Islet precursor cell (in vitro differentiated cells): ENCODE results near the gene HBD.
"Not testable (repeated sequence)": the region's sequence is repeated elsewhere in the genome, so short reads cannot be mapped to it uniquely, and the experiment has no call there.

Source experiments
- DNase-seq: peaks from one replicate; pipeline ENCODE4 v3.0.0-alpha.2; 2018

The HBD gene

DNA sequence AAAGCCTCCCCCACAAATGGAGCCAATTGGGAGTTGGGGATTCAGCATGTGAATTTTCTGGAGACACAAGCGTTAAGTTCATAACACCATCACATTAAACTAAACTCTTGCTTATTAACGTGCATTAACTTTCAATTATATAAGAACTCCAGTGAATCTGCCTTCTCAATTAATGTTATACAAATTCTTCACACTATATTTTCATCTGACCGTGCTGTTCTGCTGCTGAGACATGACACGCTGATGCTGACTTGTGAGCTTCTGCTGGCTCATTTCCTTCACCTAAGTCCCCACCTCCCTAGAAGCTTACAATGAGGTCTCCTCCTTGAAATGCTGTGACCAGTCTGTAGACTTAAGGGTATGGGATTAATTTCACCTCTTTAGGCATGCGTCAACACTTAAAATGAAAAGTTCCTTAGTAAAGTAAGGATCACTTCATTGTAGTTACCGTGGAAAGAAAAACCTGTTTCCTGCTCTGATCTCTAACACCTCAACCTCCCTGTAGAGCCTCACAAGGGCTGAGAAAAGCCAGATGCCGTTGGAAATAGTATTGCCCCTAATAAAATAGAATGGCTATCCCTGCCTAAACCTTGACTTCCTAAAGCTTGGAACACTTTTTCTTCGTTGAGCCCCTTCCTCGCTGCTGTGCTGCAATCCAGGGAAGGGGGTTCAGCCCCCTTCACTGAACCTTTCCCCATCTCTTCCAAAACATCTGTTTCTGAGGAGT, 18.1 kb upstream of the HBD start:
- DNase-seq = no peak

DNA sequence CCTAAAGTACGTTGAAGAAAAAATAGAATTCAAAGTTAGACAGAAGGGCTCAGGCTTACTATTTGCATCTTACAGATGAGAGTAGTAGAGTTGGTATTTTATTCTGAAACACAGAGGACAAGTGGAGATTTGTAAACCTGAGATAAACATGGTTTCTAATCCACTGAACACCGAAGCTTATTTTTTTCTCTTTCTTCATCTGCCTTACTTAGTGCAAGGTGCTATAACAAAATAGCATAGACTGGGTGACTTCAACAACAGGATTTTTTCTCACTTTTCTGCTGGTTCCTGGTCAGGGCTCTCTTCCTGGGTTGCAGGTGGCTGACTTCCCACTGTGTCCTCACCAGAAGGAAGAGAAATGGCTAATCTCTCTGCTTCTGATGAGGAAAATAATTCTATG, 17.5 kb upstream of the HBD start:
- no peak for DNase-seq

DNA sequence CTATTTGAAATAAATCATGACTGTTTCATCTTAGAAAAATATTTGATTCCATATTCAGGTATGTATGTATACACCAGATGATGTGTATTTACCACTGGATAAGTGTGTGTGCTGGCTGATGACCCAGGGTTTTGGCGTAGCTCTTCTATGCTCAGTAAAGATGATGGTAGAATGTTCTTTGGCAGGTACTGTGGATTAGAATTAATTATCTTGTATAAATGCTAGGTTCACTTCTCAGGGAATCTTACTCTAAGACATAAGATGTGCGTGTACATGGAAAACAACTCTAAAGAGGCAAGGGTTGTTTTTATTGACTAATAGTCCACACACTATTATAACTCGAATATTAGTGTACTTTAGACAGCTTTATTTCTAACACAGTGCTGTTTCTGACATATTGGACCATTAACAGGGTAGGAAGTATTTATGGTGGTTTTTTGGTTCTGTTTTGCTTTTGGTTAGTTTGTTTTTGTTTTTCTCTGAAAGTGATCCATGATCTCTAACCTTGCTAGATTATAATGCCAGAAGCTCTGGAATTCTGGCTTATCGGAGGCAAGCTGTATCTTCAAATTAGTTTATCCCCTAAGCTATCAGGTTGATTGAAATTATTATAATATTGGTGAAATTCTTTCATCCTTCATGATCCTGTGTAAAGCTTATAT, 16.4 kb upstream of the HBD start:
- DNase-seq = no peak

DNA sequence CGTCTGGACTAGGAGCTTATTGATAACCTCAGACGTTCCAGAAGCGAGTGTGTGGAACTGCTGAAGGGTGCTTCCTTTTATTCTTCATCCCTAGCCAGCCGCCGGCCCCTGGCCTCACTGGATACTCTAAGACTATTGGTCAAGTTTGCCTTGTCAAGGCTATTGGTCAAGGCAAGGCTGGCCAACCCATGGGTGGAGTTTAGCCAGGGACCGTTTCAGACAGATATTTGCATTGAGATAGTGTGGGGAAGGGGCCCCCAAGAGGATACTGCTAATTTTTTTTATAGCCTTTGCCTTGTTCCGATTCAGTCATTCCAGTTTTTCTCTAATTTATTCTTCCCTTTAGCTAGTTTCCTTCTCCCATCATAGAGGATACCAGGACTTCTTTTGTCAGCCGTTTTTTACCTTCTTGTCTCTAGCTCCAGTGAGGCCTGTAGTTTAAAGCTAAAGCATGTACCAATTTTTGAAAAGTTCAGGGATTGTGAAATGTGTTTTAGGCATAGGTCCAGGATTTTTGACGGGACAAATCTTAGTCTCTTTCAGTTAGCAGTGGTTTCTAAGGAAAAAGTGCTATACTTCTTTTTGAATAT, 15.6 kb upstream of the HBD start, which contains the start of gene HBG1:
TSS of gene HBG1 (minus strand) at position 51 of the 590 bp plus-strand sequence. CDS start 53 bp downstream, outside the sequence.
- DNase-seq = not testable (repeated sequence)

DNA sequence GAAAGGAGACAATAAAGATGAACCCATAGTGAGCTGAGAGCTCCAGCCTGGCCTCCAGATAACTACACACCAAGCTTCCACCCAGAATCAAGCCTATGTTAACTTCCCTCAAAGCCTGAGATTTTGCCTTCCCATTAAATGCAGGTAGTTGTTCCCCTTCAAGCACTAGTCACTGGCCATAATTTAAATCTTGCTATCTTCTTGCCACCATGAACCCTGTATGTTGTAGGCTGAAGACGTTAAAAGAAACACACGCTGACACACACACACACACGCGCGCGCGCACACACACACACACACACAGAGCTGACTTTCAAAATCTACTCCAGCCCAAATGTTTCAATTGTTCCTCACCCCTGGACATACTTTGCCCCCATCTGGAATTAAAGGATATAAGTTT, 14.2 kb upstream of the HBD start:
- not testable (repeated sequence) for DNase-seq

DNA sequence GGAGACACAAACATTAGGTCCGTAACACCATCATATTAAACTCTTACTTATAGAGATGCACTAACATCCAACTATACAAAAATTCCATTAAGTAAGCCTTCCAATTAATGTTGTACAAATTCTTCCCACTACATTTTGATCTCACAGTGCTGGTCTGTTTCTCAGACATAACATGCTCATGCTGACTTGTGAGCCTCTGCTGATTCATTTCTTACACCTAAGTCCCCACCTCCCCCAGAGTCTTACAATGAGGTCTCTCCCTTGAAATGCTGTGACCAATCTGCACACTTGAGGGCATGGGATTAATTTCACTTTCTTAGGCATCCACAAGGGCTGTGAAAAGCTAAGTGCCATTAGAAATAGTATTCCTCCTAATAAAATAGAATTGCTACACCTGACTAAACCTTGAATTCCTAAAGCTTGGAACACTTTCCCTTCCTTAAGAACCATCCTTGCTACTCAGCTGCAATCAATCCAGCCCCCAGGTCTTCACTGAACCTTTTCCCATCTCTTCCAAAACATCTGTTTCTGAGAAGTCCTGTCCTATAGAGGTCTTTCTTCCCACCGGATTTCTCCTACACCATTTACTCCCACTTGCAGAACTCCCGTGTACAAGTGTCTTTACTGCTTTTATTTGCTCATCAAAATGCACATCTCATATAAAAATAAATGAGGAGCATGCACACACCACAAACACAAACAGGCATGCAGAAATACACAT, 13.3 kb upstream of the HBD start:
- DNase-seq = no peak

DNA sequence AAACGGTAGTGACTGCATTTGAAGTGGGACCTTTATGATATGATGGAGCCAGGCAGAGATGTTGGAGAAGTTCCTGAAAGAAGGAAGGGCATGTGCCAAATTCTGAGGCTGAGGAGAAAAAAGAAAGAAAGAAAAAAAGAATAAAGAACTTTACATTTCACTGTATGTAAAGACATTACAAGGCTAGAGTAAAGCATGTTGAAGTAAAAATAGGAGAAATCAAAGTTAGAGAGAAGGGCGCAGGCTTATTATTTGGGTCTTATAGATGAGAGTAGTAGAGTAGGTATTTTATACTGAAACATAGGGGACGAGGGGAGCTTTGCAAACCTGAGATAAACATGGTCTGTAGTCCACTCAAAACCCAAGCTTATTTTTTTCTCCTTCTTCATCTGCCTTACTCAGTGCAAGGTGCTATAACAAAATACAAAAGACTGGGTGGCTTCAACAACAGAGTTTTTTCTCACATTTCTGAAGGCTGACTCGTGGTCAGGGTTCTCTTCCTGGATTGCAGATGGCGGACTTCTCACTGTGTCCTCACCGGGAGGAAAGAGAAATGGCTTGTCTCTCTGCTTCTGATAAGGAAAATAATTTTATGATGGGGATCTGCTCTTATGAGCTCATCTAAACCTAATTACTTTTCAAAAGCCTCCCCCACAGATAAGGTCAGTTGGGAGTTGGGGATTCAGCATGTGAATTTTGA, 12.6 kb upstream of the HBD start:
- no peak for DNase-seq

DNA sequence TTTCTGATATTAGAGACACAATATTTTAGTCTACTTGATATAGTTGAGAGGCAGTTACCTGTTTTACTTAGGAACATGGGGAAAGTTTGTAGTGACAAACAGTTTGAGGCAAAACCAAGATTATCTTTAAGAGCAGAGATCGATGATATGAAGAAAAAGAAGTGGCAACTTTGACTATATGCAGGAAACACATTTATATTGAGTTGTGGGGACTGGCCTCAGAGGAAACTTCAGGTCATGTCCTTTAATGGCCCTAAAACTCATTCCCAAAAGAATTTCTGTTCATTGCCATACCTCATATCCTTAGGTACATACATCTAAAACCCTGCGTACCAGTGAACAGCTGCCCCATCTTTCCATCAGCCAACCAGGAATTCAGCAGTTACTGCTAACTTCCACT, 10.9 kb upstream of the HBD start:
- DNase-seq = no peak

DNA sequence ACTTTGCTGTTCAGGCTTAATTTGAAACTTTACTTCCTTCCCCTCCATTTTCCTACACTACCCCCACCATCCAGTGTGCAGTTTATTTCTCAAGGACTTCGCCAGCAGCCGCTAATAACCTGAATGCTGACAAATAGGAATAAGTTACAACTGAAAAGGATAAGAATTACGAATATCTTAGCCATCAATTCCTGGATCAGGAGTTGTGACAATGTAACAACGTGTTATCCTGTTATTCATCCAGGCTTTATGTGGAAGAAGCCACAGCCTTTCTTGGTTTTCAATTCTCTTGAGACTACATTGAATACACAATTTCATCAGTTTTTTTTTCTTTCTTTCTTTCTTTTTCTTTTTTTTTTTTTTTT, 9.5 kb upstream of the HBD start:
- DNase-seq = no peak

DNA sequence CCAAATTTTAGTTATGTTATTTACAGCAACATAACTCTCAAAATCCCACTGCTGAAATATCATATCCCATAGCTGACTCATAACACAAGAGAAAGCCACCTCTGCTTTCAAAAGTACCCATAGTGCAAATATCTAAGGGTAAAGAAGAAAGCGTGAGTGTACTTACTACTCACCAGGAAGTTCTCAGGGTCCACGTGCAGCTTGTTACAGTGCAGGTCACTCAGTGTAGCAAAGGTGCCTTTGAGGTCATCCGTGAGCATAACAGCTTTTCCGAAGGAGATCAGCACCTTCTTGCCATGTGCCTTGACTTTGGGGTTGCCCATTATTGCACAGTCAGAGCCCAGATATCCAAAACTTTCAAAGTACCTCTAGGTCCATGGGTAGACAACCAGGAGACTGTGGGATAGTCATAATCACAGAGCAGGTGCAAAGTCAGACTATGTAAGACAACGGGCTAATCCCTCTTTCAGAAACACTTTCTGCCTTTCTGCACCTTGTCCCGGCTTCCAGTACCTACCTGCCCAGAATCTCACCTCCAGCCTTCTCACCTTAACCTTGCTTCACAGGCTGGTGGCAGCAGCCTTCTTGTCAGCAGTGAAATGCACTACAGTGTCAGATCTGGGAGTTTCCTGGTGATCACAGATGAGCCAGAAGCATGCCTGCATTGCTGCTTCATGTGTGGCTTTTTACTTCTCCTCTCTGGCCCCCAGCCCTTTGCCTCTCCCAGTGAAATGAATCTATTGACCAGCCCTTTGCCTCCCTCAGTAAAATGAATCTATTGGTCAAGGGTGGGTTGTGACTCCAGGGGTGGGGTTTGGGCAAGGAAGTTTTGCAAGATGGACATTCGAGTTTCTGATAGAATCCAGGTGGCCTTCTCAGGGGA, 8.9 kb upstream of the HBD start:
- DNase-seq = no peak

DNA sequence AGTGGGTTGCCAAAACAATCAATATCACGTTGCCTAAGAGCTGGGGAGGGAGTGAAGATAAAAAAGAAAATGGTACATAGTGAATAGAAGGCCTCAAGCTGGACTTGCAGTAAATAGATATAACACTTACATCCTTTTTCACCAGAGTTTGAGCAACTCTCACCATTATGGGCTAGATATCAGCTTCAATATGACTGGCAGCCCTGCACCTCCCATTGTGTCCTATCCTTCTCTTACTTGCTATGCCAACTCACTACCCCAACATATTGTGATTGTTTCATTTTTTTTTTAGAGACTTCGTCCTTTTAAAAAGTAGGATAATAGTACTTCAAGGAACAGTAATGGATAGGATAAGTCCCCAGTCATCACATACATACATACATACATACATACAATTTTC, 7.9 kb upstream of the HBD start:
- no peak for DNase-seq

DNA sequence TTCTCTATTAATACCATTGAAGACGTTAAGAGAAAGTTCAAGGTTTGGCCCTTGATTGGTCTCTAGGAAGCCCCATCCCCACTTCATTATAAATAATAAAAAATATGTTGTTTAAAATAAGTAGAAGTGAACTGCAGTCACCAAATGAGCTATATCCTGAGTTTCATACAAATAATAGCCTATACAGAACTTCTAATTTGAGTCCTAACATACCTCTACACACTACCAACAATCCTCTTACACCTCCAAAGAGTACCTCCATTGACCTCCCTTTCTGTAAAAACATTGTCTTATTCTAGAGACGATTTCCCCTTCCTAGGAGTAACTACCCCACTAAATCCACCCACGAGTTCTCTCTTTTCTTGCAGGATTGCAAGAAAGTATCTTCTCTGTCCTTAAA, 7.2 kb upstream of the HBD start:
- DNase-seq = no peak

DNA sequence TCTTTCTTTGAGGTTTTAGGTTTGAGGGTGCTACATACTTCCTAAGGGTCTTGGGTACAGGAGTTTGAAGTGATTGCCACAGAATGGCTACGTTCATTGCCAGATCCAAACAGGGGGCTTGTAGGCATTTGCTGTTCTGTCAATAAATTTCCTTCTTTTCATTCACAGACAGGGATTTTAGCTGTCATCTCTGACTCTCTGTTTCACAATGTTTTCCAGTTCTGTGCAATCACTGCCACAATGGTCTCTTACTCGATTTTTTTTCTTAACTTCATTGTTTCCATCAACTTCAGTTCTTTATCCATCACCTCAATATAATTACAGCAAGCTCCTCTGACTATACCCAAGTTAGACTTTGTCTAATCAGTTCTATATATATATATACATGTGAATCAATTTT, 6.2 kb upstream of the HBD start:
- DNase-seq = no peak

DNA sequence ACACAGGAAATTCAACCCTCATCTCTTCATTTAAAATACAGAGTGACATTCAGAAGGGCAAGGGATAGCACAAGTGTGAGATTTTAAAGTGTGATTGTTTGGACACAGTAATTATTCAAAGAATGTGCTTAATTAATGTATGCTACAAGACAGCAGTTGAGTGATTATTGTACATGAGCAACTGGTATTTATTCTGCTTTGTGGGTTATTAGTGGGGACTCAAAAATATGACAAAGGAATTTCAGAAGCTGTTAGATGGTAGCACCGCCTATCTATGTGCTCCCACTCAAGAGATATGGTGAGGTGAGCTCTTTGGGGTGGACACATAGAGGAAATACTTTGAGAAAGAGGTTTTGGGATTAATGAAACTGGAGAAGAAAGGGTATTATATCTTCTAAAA, 5.8 kb upstream of the HBD start:
- no peak for DNase-seq

DNA sequence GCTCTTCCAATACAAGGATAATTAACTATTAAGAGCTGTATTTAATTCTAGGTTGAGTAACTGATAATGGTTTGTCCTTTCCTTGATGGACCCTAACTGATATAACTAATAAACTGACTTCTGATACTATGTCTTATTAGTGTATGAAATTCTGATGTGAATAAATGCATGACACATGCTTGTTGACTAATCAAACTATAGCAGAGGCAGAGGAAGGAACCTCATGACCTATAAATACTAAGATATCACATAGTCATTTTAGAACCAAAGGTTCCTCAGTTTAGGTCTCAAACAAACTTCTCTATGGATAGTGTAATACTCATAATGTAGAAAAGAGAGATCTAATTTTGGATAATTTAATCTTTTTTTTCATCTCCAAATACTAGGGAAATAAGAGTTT, 4.8 kb upstream of the HBD start:
- DNase-seq = no peak

DNA sequence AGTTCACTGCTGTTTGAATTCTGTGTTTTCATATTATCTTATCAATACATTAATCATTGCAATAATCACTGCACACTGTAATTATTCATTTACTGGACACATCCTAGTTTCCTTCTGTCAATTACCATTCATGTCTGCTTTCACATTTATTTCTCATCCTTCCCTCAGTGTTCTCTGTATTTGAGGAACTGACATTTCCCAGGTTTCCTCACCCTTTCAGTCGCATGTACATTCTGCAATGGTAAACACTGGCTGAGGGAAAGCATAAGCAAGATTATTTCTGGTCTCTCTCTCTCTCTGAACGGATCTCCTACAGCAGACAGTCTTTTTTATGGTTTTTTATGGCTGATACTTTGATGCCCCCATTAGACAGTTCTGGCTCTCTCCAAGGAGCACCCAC, 4.2 kb upstream of the HBD start:
- DNase-seq = no peak

DNA sequence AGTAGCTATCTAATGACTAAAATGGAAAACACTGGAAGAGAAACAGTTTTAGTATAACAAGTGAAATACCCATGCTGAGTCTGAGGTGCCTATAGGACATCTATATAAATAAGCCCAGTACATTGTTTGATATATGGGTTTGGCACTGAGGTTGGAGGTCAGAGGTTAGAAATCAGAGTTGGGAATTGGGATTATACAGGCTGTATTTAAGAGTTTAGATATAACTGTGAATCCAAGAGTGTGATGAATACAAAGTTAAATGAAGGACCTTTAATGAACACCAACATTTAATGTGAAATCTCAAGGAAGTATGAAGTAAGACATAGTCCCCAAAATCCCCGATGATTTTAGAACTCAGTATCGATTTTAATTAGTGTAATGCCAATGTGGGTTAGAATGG, 3.1 kb upstream of the HBD start:
- DNase-seq = no peak

DNA sequence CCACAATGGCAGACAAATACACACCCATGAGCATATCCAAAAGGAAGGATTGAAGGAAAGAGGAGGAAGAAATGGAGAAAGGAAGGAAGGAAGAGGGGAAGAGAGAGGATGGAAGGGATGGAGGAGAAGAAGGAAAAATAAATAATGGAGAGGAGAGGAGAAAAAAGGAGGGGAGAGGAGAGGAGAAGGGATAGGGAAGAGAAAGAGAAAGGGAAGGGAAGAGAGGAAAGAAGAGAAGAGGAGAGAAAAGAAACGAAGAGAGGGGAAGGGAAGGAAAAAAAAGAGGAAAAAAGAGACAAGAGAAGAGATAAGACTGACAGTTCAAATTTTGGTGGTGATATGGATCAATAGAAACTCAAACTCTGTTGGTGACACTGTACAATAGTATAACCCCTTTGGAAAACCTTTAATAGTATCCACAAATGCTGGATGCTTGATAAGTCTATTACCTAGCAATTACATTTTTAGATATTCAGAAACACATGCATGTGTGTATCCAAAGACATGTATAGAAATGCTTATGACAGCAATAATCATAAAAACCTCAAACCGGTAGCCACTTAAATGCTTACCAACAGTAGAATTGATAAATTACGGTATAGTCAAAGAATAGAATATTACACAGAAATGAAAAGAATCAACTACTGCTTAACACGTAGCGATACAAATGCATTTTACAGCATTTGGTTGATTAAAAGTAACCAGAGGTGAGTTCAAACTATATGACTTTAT, 1.2 kb upstream of the HBD start:
- no peak for DNase-seq

DNA sequence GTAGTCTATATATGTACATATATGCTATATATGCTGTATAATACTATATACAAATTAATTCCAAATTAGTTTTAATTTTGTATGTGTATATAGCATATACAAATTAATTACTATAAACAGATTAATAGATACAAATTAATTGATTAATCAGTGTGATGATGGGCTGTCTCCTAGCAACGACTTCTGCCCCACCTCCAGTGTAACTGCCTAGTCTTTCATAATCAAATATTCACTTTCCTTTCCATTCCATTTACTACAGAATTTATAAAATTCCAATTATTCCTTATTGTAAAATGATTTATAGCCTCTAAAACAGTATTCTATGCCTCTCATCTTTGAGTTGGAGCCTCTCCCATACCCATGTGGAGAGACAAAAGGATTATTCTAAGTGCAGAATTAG, 976 bp downstream of the HBD start:
- no peak for DNase-seq

DNA sequence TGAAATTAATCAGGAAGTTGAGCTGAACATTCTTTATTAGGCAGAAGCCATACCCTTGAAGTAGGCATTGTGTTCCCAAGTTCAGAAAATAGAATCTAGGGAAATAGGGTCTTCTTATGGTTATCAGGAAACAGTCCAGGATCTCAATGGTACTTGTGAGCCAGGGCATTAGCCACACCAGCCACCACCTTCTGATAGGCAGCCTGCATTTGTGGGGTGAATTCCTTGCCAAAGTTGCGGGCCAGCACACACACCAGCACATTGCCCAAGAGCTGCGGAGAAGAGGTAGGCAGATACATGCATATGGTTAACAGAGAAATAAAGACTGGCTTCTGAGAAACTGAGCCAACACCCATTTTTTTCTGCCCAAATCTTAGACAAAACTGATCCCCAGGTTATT, 1.5 kb downstream of the HBD start:
- DNase-seq = no peak

DNA sequence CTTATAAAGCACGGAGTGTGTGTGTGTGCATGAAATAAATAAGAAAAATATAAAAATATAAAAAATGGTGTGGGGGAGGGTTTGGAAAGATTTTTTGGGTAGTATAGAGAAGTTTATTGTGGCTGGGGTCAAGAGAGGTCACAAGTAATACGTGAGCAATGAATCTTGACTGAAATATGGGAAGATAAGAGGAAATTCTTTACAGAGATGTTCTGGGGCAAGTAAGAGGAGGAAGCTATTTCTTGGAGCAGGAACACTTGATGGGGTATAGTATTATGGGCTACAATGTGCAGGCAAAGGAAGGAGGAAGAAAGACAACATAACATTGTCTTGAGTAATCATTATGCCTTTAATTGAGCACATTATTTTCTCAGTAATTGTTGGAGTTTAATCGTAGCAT, 2.1 kb downstream of the HBD start:
- DNase-seq = no peak

DNA sequence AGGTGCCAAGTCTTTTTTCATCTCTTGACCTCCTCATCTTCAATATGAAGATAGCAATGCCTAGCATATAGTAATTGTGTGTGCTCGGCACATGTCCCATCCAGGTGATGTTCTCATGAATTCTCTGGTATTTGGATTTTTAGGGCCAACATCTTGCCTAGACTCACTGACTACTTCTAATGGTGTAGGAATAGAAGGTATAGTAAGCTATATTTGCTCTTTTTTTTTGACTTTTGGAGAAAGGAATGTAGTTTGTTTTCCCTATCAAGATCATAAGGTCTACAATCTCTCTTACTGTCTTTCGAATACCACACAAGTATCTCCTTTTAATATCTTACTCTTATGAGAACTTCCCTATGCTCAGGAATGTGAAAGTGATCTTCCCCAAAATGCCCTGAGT, 3.2 kb downstream of the HBD start:
- DNase-seq = no peak
